H1 (cell line): ENCODE measurements around the gene TAS2R46. TPM values are rescaled to one million over a fixed set of nuclear protein-coding genes. Genes with fewer than 3 reads are reported as not detected.

ENCODE experiments used
- CTCF ChIA-PET: fragments of 300-600 bp; sonication (Branson Sonifier 250); formaldehyde crosslinking; loops from one replicate; lab custom pipeline; 2021; ENCODE audit not compliant: partially characterized antibody; lab: Charles Lee
- POLR2A ChIA-PET: fragments of 300-600 bp; sonication (Branson Sonifier 250); formaldehyde crosslinking; loops from one replicate; lab custom pipeline; 2021; ENCODE audit warnings: inconsistent platforms; ENCODE audit not compliant: partially characterized antibody; lab: Charles Lee
- DNase-seq, 2 experiments: peaks; one replicate each; pipeline versions ENCODE4 v3.0.0 to v3.0.0-alpha.2; 2010 to 2022; ENCODE audit warnings: low spot score in 2 of 2, low read depth in 1 of 2, mixed read lengths in 1 of 2
- FAIRE-seq: peaks from 2 replicates; lab custom pipeline; 2011; peaks lifted over from hg19 to GRCh38; lab: Jason Lieb, UNC
- H2AFZ ChIP-seq: 2 replicates; pipeline ENCODE4 v1.8.1; 2012; ENCODE audit warnings: low read length, inconsistent platforms
- H2AK5ac ChIP-seq: 2 replicates; pipeline ENCODE4 v1.6.1; 2013; ENCODE audit warnings: low read depth, low read length
- H2BK120ac ChIP-seq: replicated peaks from 2 replicates; pipeline ENCODE3; 2013; ENCODE audit warnings: low read depth, low read length, inconsistent platforms
- H2BK12ac ChIP-seq: 2 replicates; pipeline ENCODE4 v1.6.1; 2013; ENCODE audit warnings: low read depth, low read length
- H2BK15ac ChIP-seq: 2 replicates; pipeline ENCODE4 v1.6.1; 2013; ENCODE audit warnings: low read length
- H2BK20ac ChIP-seq: 2 replicates; pipeline ENCODE4 v1.6.1; 2013; ENCODE audit warnings: low read length
- H2BK5ac ChIP-seq: 2 replicates; pipeline ENCODE4 v1.6.1; 2013; ENCODE audit warnings: low read depth, low read length
- H3K14ac ChIP-seq: 2 replicates; pipeline ENCODE4 v1.6.1; 2013; ENCODE audit warnings: inconsistent platforms; ENCODE audit not compliant: insufficient read length
- H3K18ac ChIP-seq: 2 replicates; pipeline ENCODE4 v1.6.1; 2013; ENCODE audit warnings: low read length; ENCODE audit errors: extremely low read depth
- H3K23ac ChIP-seq: 2 replicates; pipeline ENCODE4 v1.6.1; 2013; ENCODE audit warnings: inconsistent platforms; ENCODE audit not compliant: insufficient read length
- H3K23me2 ChIP-seq: 2 replicates; pipeline ENCODE4 v1.6.1; 2013; ENCODE audit warnings: low read depth, low read length
- H3K27ac ChIP-seq: 2 replicates; pipeline ENCODE4 v1.6.1; 2011; ENCODE audit warnings: low read depth, low read length, inconsistent platforms
- H3K27me3 ChIP-seq, 4 experiments: replicated peaks in 1 of 4; 1 replicate in 1 of 4; 2 replicates in 3 of 4; pipeline versions ENCODE4 v1.6.1 to v1.8.1; 2011 to 2013; ENCODE audit warnings: low read length in 3 of 4, mild to moderate bottlenecking in 3 of 4, inconsistent platforms in 2 of 4, mixed read lengths in 2 of 4, moderate library complexity in 1 of 4; ENCODE audit not compliant: control insufficient read depth in 3 of 4, insufficient read depth in 3 of 4; ENCODE audit errors: extremely low read depth in 1 of 4
- H3K36me3 ChIP-seq, 4 experiments: 2 replicates each; pipeline versions ENCODE4 v1.6.1 to v1.8.1; 2011 to 2013; ENCODE audit warnings: mild to moderate bottlenecking in 4 of 4, low read length in 3 of 4, moderate library complexity in 2 of 4, control low read depth in 1 of 4, inconsistent platforms in 1 of 4; ENCODE audit not compliant: insufficient read depth in 4 of 4, control insufficient read depth in 2 of 4
- H3K4ac ChIP-seq: replicated peaks from 2 replicates; pipeline ENCODE3; 2013; ENCODE audit warnings: low read length, low read depth, mixed read lengths, inconsistent platforms; ENCODE audit not compliant: insufficient read length
- H3K4me1 ChIP-seq, 4 experiments: replicated peaks in 1 of 4; 1 replicate in 1 of 4; 2 replicates in 3 of 4; pipeline versions ENCODE4 v1.6.1 to v1.8.1; 2011 to 2013; ENCODE audit warnings: low read length in 3 of 4, inconsistent platforms in 2 of 4, mixed read lengths in 1 of 4; ENCODE audit not compliant: insufficient read depth in 4 of 4, control insufficient read depth in 3 of 4
- H3K4me2 ChIP-seq, 2 experiments: 2 replicates each; pipeline versions ENCODE4 v1.6.1 to v1.8.1; 2011 to 2013; ENCODE audit warnings: low read depth in 2 of 2, low read length in 2 of 2, control low read depth in 1 of 2, inconsistent platforms in 1 of 2, mild to moderate bottlenecking in 1 of 2; ENCODE audit not compliant: insufficient read depth in 1 of 2
- H3K4me3 ChIP-seq, 4 experiments: fragments of 200-600, 300-600 bp in 1 of 4; sonication (generic), shearing (Covaris generic), sonication (Bioruptor Twin) in 1 of 4; 2 replicates each; pipeline versions ENCODE4 v1.5.1 to v1.8.1; 2011 to 2016; ENCODE audit warnings: low read length in 4 of 4, low read depth in 3 of 4, control low read depth in 2 of 4, inconsistent platforms in 2 of 4, mild to moderate bottlenecking in 2 of 4, mixed read lengths in 1 of 4, moderate library complexity in 1 of 4; ENCODE audit not compliant: insufficient read depth in 2 of 4; ENCODE audit errors: extremely low read depth in 1 of 4
- H3K56ac ChIP-seq: replicated peaks from 2 replicates; pipeline ENCODE3; 2013; ENCODE audit warnings: low read depth, mild to moderate bottlenecking, mixed read lengths, low read length, inconsistent platforms; ENCODE audit not compliant: insufficient read length
- H3K79me1 ChIP-seq: 2 replicates; pipeline ENCODE4 v1.6.1; 2013; ENCODE audit warnings: low read depth, low read length, control low read depth
- H3K79me2 ChIP-seq, 2 experiments: 2 replicates each; pipeline versions ENCODE4 v1.6.1 to v1.8.1; 2012 to 2013; ENCODE audit warnings: low read length in 2 of 2, mild to moderate bottlenecking in 2 of 2, inconsistent platforms in 1 of 2; ENCODE audit not compliant: insufficient read depth in 2 of 2, control insufficient read depth in 1 of 2
- H3K9ac ChIP-seq, 4 experiments: replicated peaks in 1 of 4; 1 replicate in 1 of 4; 2 replicates in 3 of 4; pipeline versions ENCODE4 v1.6.1 to v1.8.1; 2011 to 2013; ENCODE audit warnings: low read depth in 3 of 4, low read length in 3 of 4, control low read depth in 2 of 4, mild to moderate bottlenecking in 2 of 4, moderate library complexity in 2 of 4, inconsistent platforms in 1 of 4; ENCODE audit errors: extremely low read depth in 1 of 4
- H3K9me3 ChIP-seq, 2 experiments: 2 replicates each; pipeline versions ENCODE4 v1.6.1 to v1.8.1; 2012 to 2013; ENCODE audit warnings: mild to moderate bottlenecking in 2 of 2, moderate library complexity in 2 of 2, control low read depth in 1 of 2, inconsistent platforms in 1 of 2, low read depth in 1 of 2, low read length in 1 of 2, mixed read lengths in 1 of 2; ENCODE audit not compliant: insufficient read depth in 2 of 2
- H4K20me1 ChIP-seq, 2 experiments: replicated peaks in 1 of 2; 2 replicates each; pipeline versions ENCODE3 to v1.8.1; 2011 to 2013; ENCODE audit warnings: inconsistent platforms in 2 of 2, low read length in 2 of 2, mild to moderate bottlenecking in 1 of 2; ENCODE audit not compliant: insufficient read depth in 2 of 2, control insufficient read depth in 1 of 2
- H4K5ac ChIP-seq: 2 replicates; pipeline ENCODE4 v1.6.1; 2013; ENCODE audit warnings: low read length, low read depth, mixed read lengths, inconsistent platforms; ENCODE audit not compliant: insufficient read length
- H4K8ac ChIP-seq: 2 replicates; pipeline ENCODE4 v1.8.0; 2013; ENCODE audit warnings: mild to moderate bottlenecking, moderate library complexity, low read length, inconsistent platforms; ENCODE audit not compliant: insufficient read depth; ENCODE audit errors: extremely low read depth
- H4K91ac ChIP-seq: replicated peaks from 2 replicates; pipeline ENCODE3; 2013; ENCODE audit warnings: low read length, mixed read lengths, inconsistent platforms; ENCODE audit not compliant: insufficient read length
- CHD2 ChIP-seq: IDR thresholded peaks from 2 replicates; pipeline ENCODE4 v1.6.1; 2012; ENCODE audit warnings: low read length, improper control_type of control experiment
- EGR1 ChIP-seq: IDR thresholded peaks from 2 replicates; pipeline ENCODE4 v1.6.1; 2011; ENCODE audit warnings: low read depth, low read length, borderline replicate concordance
- JUN ChIP-seq: IDR thresholded peaks from 2 replicates; pipeline ENCODE4 v1.6.1; 2011; ENCODE audit warnings: low read depth, mild to moderate bottlenecking, improper control_type of control experiment, low read length
- KDM4A ChIP-seq: IDR thresholded peaks from one replicate; pipeline ENCODE4 v1.7.1; 2012; ENCODE audit warnings: low read depth, mild to moderate bottlenecking, moderate library complexity, low read length, inconsistent platforms; ENCODE audit not compliant: severe bottlenecking
- MAFK ChIP-seq: IDR thresholded peaks from 2 replicates; pipeline ENCODE4 v1.6.1; 2012; ENCODE audit warnings: low read depth, mild to moderate bottlenecking, improper control_type of control experiment, low read length
- TAF7 ChIP-seq: optimal IDR thresholded peaks from 2 replicates; pipeline ENCODE3; 2011; ENCODE audit warnings: low read depth, mild to moderate bottlenecking, inconsistent platforms, low read length, moderate library complexity, borderline replicate concordance
- WGBS, 2 experiments: shearing (Covaris generic) in 1 of 2; methylation state at CpG; one replicate each; pipeline versions ENCODE4 v1.1.6 to v1.1.7; 2013 to 2015; ENCODE audit warnings: low lambda C conversion rate in 2 of 2, mixed read lengths in 2 of 2, inconsistent platforms in 1 of 2, low coverage in 1 of 2, missing lambda C conversion rate in 1 of 2; ENCODE audit not compliant: insufficient replicate concordance in 2 of 2, insufficient coverage in 1 of 2, insufficient read length in 1 of 2; ENCODE audit errors: extremely low coverage in 1 of 2, missing lambda C conversion rate in 1 of 2; 5-methylcytosine and 5-hydroxymethylcytosine counted together
- polyA plus RNA-seq, 7 experiments: library from polyadenylated mRNA; depleted of rRNA in 3 of 7; stranded (reverse) in 5 of 7; unstranded in 2 of 7; fragments of >200 nt in 5 of 7; fragments of 200-250 nt in 2 of 7; gene quantifications; 1 replicate in 5 of 7; 2 replicates in 1 of 7; 4 replicates in 1 of 7; pipeline versions ENCODE4 v1.2.1 to v1.2.3, GENCODE V29; 2011 to 2013; ENCODE audit warnings: missing spikeins in 2 of 7, mixed read lengths in 2 of 7
- total RNA-seq: library from RNA; stranded (reverse); fragmentation: NEBNext Ultra II Directional; extraction: Animal tissue kit (Norgen Biotek cat#: 25700); gene quantifications from 2 replicates; pipeline ENCODE4 v1.2.1, GENCODE V29; 2021
- TF ChIP-seq, protein P1 (sequence below): IDR thresholded peaks from 2 replicates; pipeline ENCODE4 v1.6.1; 2011; ENCODE audit warnings: low read depth, mild to moderate bottlenecking, low read length; ENCODE audit not compliant: insufficient read depth

Gene TAS2R46
- total and polyA plus RNA-seq, 2 of the 8 experiments (the other 6 are each of a cell fraction or from before 2014, with no cell fraction given) = 0.14 TPM; not detected in 1

DNA sequence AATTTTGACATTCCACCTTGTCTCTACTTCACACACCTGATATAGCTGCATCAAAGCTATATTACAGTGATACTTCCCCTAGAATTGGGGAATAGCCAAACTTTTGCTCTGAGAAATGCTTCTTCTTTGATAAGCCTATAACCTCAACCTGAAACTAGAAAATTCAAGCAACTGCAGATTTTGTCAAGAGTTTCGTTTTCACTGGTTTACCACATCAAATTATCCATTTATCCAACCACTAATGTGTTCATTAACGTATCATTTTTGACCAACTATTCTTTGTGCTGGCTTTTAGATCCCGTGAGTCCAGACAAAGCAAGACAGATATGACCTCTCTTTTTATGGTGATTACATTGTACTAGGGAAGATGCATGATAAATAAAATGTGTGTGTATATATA, 13.5 kb upstream of the TAS2R46 start:
- H3K79me2 ChIP-seq = no peaks in the 10 kb centered on the region
- no peak overlapping the region for H3K18ac ChIP-seq
- 58% methylated on average over 3 of the region's 3 CpGs; no CpG with 5 or more reads in 1 of the 2 experiments for WGBS, 2 experiments
- no peak overlapping the region for H2AFZ ChIP-seq
- no peaks in the 10 kb centered on the region for H3K23me2 ChIP-seq
- no peak overlapping the region for H3K14ac ChIP-seq
- no peak overlapping the region for H3K4me2 ChIP-seq
- no peak overlapping the region for H3K23ac ChIP-seq
- H3K4me1 ChIP-seq = peaks cover 0 to 5% (median 0%) of the 10 kb centered on the region in 4 experiments; a peak in 2 of 7 replicates
- ChIA-PET CTCF (no interaction called here), POLR2A (no interaction called here)
- no peak overlapping the region for H2AK5ac ChIP-seq
- no peak overlapping the region for H3K9ac ChIP-seq
- DNase-seq = no peak
- no peak overlapping the region for H3K4ac ChIP-seq
- peaks cover 0 to 3% of the 10 kb centered on the region in 2 experiments for H4K20me1 ChIP-seq
- no peak overlapping the region for H4K5ac ChIP-seq
- no peaks in the 10 kb centered on the region for H3K79me1 ChIP-seq
- no peak overlapping the region for H3K27ac ChIP-seq
- no peak overlapping the region for H2BK15ac ChIP-seq
- no peak for FAIRE-seq
- H4K91ac ChIP-seq = no peak overlapping the region
- TF ChIP-seq JUN (no peak), KDM4A (no peak), CHD2 (no peak), TAF7 (no peak), EGR1 (no peak), MAFK (no peak)
- TF ChIP-seq, protein P1, sequence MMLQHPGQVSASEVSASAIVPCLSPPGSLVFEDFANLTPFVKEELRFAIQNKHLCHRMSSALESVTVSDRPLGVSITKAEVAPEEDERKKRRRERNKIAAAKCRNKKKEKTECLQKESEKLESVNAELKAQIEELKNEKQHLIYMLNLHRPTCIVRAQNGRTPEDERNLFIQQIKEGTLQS = no peak
- H3K9me3 ChIP-seq = no peaks in the 10 kb centered on the region
- no peak overlapping the region for H4K8ac ChIP-seq
- H3K36me3 ChIP-seq = no peaks in the 10 kb centered on the region
- no peak overlapping the region for H2BK5ac ChIP-seq
- no peak overlapping the region for H2BK12ac ChIP-seq
- H3K4me3 ChIP-seq = no peak overlapping the region
- no peak overlapping the region for H2BK120ac ChIP-seq
- no peaks in the 10 kb centered on the region for H3K27me3 ChIP-seq
- H3K56ac ChIP-seq = no peak overlapping the region
- H2BK20ac ChIP-seq = no peak overlapping the region
